Thyroid gland (tissue), 4 donors: ENCODE results near the gene TIGD7. TPM values are rescaled to one million over a fixed set of nuclear protein-coding genes. Genes with fewer than 3 reads are reported as not detected.

Experiments used
- DNase-seq, 2 donors: peaks; one replicate each; pipeline ENCODE4 v3.0.0-alpha.2; 2019
- H3K27ac ChIP-seq, 3 donors: fragments of 200-600 bp; sonication (generic); 1 replicate in 2 of 3; 2 replicates in 1 of 3; pipeline ENCODE4 v1.5.1; 2016 to 2019; ENCODE audit warnings: mild to moderate bottlenecking in 1 of 3, moderate library complexity in 1 of 3
- H3K27me3 ChIP-seq: fragments of 200-600 bp; sonication (generic); one replicate; pipeline ENCODE4 v1.5.1; 2019
- H3K36me3 ChIP-seq, 2 donors: fragments of 200-600 bp; sonication (generic); one replicate each; pipeline ENCODE4 v1.5.1; 2016 to 2019
- H3K4me1 ChIP-seq, 2 donors: fragments of 200-600 bp; sonication (generic); one replicate each; pipeline ENCODE4 v1.5.1; 2017 to 2019
- H3K4me3 ChIP-seq, 3 donors: fragments of 200-600 bp; sonication (generic); replicated peaks in 1 of 3; 1 replicate in 2 of 3; 2 replicates in 1 of 3; pipeline ENCODE4 v1.5.1; 2016; ENCODE audit warnings: mild to moderate bottlenecking in 1 of 3
- H3K9me3 ChIP-seq: fragments of 200-600 bp; sonication (generic); one replicate; pipeline ENCODE4 v1.5.1; 2017
- CTCF ChIP-seq, 6 experiments: fragments of 200-600 bp in 3 of 6; fragments of 450-650 bp in 3 of 6; sonication (generic) in 3 of 6; IDR thresholded peaks; one replicate each; pipeline ENCODE4 v1.5.1; 2016 to 2019; ENCODE audit warnings: antibody characterized with exemption in 6 of 6, mild to moderate bottlenecking in 2 of 6, inconsistent platforms in 1 of 6, moderate library complexity in 1 of 6
- POLR2A ChIP-seq, 2 donors: fragments of 450-650 bp; IDR thresholded peaks; one replicate each; pipeline ENCODE4 v1.6.1; 2017; ENCODE audit warnings: antibody characterized with exemption in 2 of 2, mild to moderate bottlenecking in 2 of 2, moderate library complexity in 1 of 2
- WGBS, 2 donors: methylation state at CpG; one replicate each; pipeline ENCODE4 v1.1.5; 2017; 5-methylcytosine and 5-hydroxymethylcytosine counted together
- intact Hi-C: fragments of 100-400 bp; cut with DNase I; formaldehyde crosslinking; loops from one replicate; pipeline ENCODE4 v1.15.1; 2023
- total RNA-seq, 4 donors: library from RNA; depleted of rRNA; stranded (reverse); fragments of >200 nt; gene quantifications; one replicate each; pipeline ENCODE4 v1.2.3, GENCODE V29; 2016

Gene TIGD7
- total RNA-seq, 4 donors from 2014 or later: 8.6 to 16.2 (median 12.7) TPM

GRCh38 chr16:3249020-3249419 lies 56.2 kb downstream of the TIGD7 start:
- H3K4me3 ChIP-seq: no peak overlapping the region
- H3K36me3 ChIP-seq: no peaks in the 10 kb centered on the region
- intact Hi-C loops: no loop called here
- no peaks in the 10 kb centered on the region for H3K4me1 ChIP-seq
- H3K9me3 ChIP-seq: no peaks in the 10 kb centered on the region
- no peaks in the 10 kb centered on the region for H3K27me3 ChIP-seq
- 53 to 71% methylated on average over 1 of the region's 1 CpG for WGBS, 2 donors
- TF ChIP-seq POLR2A (IDR thresholded peaks at IDR 0.05): no peak
- no peak for TF ChIP-seq CTCF (IDR thresholded peaks at IDR 0.05)
- H3K27ac ChIP-seq: no peak overlapping the region
- no peak for DNase-seq

Other genes with a start within 250 kb of the TIGD7 start
- gene IL32, start 239.8 kb downstream of the TIGD7 start, total RNA-seq: 10 to 100 TPM; 24.0 to 53.6 (median 28.9) TPM
- gene ZSCAN10, start 206.1 kb downstream of the TIGD7 start, total RNA-seq: not detected
- 10 to 100 TPM; 18.5 to 28.9 (median 19.6) TPM for gene ZNF205, start 192.8 kb downstream of the TIGD7 start, total RNA-seq
- 10 to 100 TPM in 1 of 4 donors, 1 to 10 TPM in 3; 5.2 to 10.2 (median 8.7) TPM for gene ZNF213, start 170.4 kb downstream of the TIGD7 start, total RNA-seq
- gene OR1F1, start 117.2 kb downstream of the TIGD7 start, total RNA-seq: not detected
- gene ZNF200, start 70.3 kb downstream of the TIGD7 start, total RNA-seq: 10 to 100 TPM in 2 of 4 donors, 1 to 10 TPM in 2; 6.4 to 10.8 (median 9.4) TPM
- gene MEFV, start 48.8 kb downstream of the TIGD7 start, total RNA-seq: 1 to 10 TPM in 1 of 4 donors, under 1 TPM in 3; 0.22 to 2.2 (median 0.54) TPM
- gene ZNF263, start 21.9 kb downstream of the TIGD7 start, total RNA-seq: 10 to 100 TPM; 44.6 to 62.2 (median 60.6) TPM
- 10 to 100 TPM; 36.5 to 61.5 (median 45.7) TPM for gene ZNF75A, start 67 bp upstream of the TIGD7 start, total RNA-seq
- gene OR2C1, start 50.5 kb upstream of the TIGD7 start, total RNA-seq: 1 to 10 TPM in 2 of 4 donors, under 1 TPM in 1, not detected in 1; 0.68 to 2.0 (median 1.1) TPM
- 10 to 100 TPM; 12.0 to 20.2 (median 15.4) TPM for gene ZSCAN32, start 95.6 kb upstream of the TIGD7 start, total RNA-seq
- gene ZNF174, start 95.8 kb upstream of the TIGD7 start, total RNA-seq: 10 to 100 TPM; 12.1 to 16.7 (median 16.1) TPM
- 1 to 10 TPM; 2.7 to 6.8 (median 4.3) TPM for gene ZNF597, start 138.1 kb upstream of the TIGD7 start, total RNA-seq
- gene NAA60, start 138.2 kb upstream of the TIGD7 start, total RNA-seq: 10 to 100 TPM; 22.7 to 42.2 (median 31.0) TPM
- not detected for gene C16orf90, start 190.1 kb upstream of the TIGD7 start, total RNA-seq
- gene CLUAP1, start 195.6 kb upstream of the TIGD7 start, total RNA-seq: 10 to 100 TPM; 24.6 to 31.6 (median 29.4) TPM